ENCODE data around the gene RMDN2.

DNA sequence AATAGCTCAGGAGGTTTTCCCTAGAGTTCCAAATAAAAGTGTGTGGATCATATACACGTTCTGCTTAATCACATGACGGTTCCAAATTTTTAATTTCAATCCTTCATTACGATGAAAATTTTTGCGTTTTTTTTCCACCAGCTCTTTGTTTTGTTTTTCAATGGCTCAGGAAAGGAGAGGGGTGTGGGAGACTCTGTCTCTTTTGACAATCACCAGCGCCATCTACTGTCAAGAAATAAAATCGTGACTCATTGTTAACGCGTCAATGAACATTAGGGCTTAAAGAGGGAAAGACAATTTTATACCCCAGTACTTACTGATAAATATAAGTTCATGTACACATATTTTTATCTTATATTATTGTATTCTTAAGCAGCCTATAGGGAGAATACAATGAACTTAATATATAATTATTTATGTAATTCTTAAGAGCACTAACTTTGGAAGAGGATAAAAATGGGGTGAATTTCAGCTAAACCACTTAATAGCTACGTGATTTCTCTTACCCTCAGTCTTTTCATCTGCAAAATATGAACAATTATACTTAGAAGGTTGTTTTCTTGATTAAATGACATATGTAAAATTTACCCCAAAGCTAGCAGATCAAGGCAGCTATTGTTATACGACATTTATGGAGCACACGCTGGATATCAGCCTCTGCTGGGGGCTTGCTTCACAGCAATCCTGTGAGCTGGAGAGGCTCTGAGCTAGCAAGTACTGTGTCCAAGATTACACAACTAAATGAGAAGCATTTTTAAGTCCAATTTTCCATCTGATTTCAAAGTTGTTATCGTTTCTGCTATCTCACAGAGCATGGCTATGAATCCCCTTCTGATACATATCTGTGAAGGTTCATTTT lies 47.4 kb upstream of the RMDN2 start:
- no peak for TF ChIP-seq EZH2 (IDR thresholded peaks at IDR 0.05; ENCODE audit: borderline replicate concordance, low read depth, low read length, poor library complexity, severe bottlenecking)
- TF ChIP-seq, protein P1, sequence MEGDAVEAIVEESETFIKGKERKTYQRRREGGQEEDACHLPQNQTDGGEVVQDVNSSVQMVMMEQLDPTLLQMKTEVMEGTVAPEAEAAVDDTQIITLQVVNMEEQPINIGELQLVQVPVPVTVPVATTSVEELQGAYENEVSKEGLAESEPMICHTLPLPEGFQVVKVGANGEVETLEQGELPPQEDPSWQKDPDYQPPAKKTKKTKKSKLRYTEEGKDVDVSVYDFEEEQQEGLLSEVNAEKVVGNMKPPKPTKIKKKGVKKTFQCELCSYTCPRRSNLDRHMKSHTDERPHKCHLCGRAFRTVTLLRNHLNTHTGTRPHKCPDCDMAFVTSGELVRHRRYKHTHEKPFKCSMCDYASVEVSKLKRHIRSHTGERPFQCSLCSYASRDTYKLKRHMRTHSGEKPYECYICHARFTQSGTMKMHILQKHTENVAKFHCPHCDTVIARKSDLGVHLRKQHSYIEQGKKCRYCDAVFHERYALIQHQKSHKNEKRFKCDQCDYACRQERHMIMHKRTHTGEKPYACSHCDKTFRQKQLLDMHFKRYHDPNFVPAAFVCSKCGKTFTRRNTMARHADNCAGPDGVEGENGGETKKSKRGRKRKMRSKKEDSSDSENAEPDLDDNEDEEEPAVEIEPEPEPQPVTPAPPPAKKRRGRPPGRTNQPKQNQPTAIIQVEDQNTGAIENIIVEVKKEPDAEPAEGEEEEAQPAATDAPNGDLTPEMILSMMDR (conservative IDR thresholded peaks at IDR 0.05; ENCODE audit: low read depth, low read length): peak; percentile 77

Data from A673 (cell line).